HG03095 (cell line): Measurements from ENCODE around the gene PRKCE.

Source experiments
- ATAC-seq: cut with Tn5 transposase; IDR thresholded peaks from one replicate; pipeline ENCODE4 v1.9.1; 2021; ENCODE audit warnings: moderate library complexity; ENCODE audit not compliant: unreplicated experiment

Gene PRKCE

GRCh38 chr2:45776160-45776955 is 124.9 kb downstream of the PRKCE start:
- no peak for ATAC-seq

GRCh38 chr2:45777996-45778719 is 126.7 kb downstream of the PRKCE start:
- no peak for ATAC-seq

- ATAC-seq: no peak
Observed at GRCh38 chr2:45778720-45779171, 127.3 kb downstream of the PRKCE start.

GRCh38 chr2:45780541-45781463 is 129.3 kb downstream of the PRKCE start:
- no peak for ATAC-seq

GRCh38 chr2:45781464-45781811 is 130.0 kb downstream of the PRKCE start:
- ATAC-seq: no peak

GRCh38 chr2:45782436-45782835 is 131.0 kb downstream of the PRKCE start:
- ATAC-seq: no peak

GRCh38 chr2:45782986-45783385 is 131.5 kb downstream of the PRKCE start:
- ATAC-seq: no peak

DNA sequence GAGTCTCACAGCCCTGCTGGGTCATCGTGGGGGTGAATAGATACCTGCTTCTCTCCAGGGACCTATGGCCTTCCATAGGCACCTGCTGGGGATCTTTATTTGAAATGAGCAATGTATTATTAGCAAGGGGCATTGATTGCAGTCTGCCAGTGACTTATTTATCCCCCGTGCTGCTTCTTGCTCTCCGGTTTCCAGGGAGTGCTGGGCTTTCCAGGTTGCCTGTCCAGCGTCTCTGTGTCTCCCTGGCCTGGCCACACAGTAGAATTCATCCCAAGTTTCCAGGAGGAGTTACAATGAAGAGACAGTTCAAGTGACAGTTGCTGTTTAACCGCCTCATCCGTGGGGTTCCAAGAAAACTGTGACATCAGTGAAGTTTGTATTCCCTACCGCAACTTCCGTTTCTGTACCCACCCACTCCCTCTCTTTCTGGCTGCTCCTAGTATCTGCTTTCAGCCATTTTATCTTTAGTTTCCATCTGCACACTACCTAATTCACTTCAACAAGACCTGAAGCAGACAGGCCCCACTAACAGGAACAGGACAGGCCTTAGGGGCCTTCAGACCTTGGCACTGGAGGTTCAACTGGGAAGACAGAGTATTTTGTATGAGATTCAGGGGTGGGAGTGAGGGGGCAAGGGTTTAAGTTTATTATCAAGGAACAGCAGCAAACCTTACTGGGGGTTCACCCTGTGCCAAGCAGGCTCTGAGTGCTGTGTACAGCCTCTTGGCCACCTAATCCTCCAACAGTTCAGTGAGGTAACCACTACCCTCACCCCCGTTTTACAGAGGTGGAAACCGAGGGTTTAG is 134.8 kb downstream of the PRKCE start:
- no peak for ATAC-seq

GRCh38 chr2:45786836-45787357 is 135.4 kb downstream of the PRKCE start:
- ATAC-seq: no peak

- ATAC-seq: no peak
Observed at GRCh38 chr2:45788401-45788800, 136.9 kb downstream of the PRKCE start.

GRCh38 chr2:45789317-45789716 is 137.8 kb downstream of the PRKCE start:
- no peak for ATAC-seq

DNA sequence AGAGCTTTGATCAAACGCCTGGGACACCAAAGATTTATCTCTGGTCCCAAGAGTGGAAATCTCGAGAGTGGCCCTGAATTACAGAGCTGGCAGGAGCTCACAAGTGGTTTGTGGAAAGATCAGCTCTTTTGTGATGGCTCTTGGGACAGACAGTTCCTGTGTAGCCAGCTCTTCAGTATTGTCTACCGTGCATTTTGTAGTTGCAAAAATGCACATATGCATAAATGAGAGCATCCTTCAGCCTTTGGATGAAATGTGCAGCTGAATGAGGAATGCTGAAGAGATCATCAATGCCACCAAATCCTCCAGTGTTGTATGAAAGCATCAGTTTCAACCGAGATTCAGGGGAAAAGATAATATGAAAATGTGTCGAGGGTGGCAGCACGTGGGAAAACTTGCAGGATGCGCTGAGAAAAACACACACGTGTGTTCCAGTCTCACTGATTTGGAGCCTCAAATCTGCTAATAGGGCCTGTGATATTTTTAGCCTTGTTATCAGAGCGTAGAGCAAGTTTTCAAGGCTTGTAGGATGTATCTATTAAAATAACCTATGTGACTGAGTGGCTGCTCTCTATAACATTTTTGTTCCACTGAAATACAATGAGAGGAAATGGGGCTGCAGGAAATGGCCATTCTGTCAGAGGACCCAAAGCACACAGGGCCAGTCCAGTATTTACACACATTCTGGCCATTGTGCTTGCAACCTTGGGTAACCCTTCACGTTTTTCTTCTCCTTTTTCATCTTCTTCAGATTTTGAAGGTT is 138.7 kb downstream of the PRKCE start:
- ATAC-seq: no peak

DNA sequence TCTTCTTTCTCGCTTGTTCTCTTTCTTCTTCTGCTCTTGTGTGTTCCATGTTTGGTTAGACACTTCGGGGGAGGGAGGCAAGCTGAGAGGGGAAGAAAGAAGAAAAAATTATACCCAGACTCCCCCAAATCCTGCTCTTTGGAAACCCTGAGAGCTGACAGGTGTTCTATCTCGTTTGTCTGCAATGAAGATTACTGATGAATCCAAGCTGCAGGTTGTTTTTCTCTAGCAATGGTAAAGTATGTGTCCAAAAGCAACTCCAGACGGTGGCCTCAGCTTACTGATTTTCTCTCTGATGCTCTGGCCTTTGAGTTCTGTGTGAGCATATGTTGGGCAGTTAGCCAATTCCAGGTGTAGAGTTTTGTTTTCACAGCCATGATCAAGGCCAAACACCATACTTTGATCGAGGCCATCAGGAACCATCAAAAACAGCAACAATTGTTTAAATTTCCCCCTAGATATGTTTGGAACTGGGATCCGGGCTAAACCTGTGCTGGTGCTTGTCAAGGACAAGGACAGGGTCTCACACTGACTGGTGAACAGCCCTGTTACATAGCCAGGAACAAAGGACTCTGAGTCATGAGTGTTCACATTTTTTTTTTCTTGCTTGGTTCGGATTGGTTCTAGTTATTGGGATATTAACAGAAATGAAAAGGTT is 142.0 kb downstream of the PRKCE start:
- no peak for ATAC-seq

GRCh38 chr2:45794134-45794617 is 142.7 kb downstream of the PRKCE start:
- no peak for ATAC-seq

DNA sequence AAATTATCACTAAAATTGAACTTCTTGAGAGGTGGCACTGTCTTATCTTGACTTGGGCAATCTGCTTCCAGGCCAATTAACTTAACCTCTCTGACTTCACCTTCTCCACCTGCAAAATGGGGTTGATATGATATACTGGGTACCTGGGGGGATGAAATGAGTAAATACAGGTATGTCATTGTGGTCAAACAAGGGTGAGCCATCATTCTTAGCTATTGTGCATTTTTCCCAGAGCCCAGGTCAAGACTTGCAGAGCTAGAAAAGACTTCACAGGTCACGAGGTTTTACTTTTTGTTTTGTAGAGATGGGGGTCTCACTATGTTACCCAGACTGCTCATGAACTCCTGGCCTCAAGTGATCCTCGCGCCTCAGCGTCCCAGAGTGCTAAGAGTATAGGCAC is 145.0 kb downstream of the PRKCE start:
- no peak for ATAC-seq

DNA sequence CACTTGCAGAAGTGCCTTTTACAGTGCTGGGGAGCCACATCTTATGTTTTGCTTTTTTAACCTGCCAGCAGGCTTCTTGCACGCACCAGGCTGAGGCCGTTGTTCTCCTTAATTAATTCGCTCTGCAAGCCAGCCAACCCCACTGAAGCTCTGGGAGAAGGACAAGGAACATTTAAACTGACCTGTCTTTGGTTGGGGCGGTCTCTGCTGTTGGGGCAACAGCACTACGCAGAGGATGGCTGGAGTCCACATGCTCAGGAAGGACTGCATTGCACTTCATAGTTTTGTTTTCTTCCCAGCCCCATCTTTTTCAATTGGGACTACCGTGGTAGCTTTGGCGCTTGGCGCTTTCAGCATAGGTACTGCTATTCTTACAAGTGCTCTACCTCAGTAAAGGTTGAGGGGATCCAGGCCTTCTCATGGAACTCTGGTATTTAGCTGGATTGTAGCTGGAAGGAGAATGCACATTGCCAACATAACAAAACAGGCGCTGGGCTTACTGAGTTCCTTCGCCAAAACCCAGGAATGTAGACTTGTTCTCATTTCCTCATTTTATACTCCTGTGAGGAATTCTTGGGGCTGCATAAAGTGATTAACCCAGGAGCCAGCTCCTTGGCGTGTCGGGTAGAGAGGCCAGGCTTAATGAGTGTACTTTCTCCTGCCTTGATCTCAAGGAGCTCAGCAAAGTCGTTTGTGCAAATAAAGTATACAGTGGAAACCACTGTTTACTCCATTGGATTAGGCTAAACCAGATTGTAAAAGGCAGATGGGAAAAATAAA is 146.2 kb downstream of the PRKCE start:
- ATAC-seq: no peak

DNA sequence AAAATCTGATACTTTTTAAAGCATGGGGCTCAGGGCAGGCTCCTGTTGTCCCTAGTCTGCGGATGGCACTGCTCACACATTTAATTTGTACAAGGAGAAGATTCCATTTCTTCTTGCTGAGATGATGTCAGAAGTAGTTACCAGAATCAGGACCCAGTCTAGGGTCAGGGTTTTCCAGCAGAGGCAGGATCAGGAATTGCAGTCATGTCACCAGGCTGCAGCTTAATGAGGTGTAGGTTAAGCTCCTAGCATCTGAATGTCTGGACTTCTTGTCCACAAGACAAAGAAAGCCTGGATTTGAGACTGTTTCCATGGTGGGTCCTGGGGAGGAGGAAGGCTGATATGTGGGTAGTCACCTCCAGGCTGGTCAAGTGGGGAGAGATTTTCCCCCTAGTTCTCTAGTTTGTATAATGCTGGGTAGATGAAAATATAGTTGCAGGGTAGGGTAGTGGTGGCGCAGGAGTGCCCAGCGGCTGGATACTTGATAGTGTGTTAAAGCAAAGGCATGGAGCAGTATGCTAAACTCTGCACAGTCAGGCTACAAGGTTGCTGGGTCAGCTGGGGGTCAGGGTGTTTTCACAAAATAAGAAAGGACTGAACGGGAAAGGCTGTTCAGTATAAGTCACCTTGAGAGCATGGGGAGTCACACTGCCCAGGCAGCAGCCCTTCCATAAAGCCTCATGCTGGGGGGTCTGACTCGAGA is 148.4 kb downstream of the PRKCE start:
- ATAC-seq: no peak
